ENCODE measurements around the gene CORO1A. TPM values are rescaled to one million over a fixed set of nuclear protein-coding genes. Genes with fewer than 3 reads are reported as not detected.
"Not testable (repeated sequence)": the region's sequence is repeated elsewhere in the genome, so short reads cannot be mapped to it uniquely, and the experiment has no call there.

Gene CORO1A
- total RNA-seq, 2 donors from 2014 or later = 672 to 1,124 TPM

DNA sequence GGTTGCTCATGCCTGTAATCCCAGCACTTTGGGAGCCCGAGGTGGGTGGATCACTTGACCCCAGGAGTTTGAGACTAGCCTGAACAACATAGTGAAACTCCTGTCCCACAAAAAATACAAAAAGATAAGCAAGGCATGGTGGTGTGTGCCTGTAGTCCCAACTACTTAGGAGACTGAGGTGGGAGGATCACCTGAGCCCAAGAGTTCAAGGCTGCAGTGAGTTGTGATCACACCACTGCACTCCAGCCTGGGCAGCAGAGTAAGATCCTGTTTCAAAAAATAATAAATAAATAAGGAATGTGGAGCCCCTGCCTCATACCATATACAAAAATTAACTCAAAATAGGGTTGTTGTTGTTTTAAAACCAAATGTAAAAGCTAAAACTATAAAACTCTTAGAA, 26.2 kb upstream of the CORO1A start:
- Mint-ChIP-seq H3K9me3 (no peaks in the 10 kb centered on the region), H3K27ac (no peak overlapping the region), H3K36me3 (no peaks in the 10 kb centered on the region)
- ATAC-seq (no peak), DNase-seq (ENCODE audit: low spot score in 2 of 2) (no peak)

DNA sequence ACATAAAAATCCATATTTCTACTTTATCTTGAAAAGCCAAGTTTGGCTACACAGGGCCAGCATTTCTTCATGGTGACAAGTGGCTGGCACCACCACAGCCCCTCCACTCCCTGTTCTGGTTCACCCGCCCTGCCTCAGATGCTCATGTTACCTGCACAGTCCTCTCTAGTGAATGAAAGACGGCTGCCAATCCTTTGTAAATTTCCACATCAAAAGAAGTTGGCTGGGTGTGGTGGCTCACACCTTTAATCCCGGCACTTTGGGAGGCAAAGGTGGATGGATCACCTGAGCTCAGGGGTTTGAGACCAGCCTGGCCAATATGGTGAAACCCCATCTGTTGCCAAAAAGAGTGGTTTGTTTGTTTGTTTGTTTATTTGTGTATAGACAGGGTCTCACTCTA, 19.9 kb upstream of the CORO1A start:
- H3K27ac Mint-ChIP-seq = peak overlapping the region in 1 of 2 donors; percentile 29
- H3K9me3 Mint-ChIP-seq = peaks cover 0 to 5% of the 10 kb centered on the region in 2 donors
- H3K36me3 Mint-ChIP-seq = peaks cover 0 to 5% of the 10 kb centered on the region in 2 donors
- no peak for DNase-seq (ENCODE audit: low spot score in 2 of 2)
- ATAC-seq = no peak

DNA sequence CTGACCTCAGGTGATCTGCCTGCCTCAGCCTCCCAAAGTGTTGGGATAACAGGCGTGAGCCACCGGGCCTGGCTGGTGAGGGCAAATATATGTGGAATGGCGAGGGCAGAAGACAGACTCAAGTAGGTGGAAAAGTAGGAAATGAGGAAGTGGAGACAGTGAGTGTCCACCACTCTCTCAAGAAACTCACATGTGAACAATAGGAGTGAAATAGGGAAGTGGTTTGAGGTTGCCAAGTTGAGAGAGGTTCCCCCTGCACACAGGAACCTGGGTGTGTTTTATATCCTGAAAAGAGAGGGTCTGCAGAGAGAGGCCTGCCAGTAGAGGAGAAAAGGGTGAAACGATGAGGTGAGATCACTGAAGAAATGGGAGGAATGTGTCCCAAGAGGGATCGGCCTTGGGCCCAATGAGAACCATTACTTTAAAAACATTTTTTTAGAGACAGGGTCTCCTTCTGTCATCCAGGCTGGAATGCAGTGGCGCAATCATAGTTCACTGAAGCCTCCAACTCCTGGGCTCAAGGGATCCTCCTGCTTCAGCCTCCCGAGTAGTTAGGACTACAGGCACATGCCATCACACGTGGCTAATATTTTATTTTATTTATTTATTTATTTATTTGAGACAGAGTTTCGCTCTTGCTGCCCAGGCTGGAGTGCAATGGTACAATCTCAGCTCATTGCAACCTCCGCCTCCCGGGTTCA, 17.1 kb upstream of the CORO1A start:
- DNase-seq (ENCODE audit: low spot score in 2 of 2) (no peak), ATAC-seq (peak in 1 of 2 donors; percentile 74)
- peaks cover 0 to 5% of the 10 kb centered on the region in 2 donors for H3K36me3 Mint-ChIP-seq
- peak overlapping the region in 1 of 2 donors; percentile 49 for H3K27ac Mint-ChIP-seq
- peaks cover 0 to 5% of the 10 kb centered on the region in 2 donors for H3K9me3 Mint-ChIP-seq

DNA sequence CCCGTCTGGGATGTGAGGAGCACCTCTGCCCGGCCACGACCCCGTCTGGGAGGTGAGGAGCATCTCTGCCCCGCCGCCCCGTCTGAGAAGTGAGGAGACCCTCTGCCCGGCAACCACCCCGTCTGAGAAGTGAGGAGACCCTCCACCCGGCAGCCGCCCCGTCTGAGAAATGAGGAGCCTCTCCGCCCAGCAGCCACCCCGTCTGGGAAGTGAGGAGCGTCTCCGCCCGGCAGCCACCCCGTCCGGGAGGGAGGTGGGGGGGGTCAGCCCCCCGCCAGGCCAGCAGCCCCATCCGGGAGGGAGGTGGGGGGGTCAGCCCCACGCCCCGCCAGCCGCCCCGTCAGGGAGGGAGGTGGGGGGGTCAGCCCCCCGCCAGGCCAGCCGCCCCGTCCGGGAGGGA, 14.7 kb upstream of the CORO1A start:
- H3K36me3 Mint-ChIP-seq; DNase-seq (ENCODE audit: low spot score in 2 of 2); ATAC-seq; H3K9me3 Mint-ChIP-seq; H3K27ac Mint-ChIP-seq: not testable (repeated sequence)

DNA sequence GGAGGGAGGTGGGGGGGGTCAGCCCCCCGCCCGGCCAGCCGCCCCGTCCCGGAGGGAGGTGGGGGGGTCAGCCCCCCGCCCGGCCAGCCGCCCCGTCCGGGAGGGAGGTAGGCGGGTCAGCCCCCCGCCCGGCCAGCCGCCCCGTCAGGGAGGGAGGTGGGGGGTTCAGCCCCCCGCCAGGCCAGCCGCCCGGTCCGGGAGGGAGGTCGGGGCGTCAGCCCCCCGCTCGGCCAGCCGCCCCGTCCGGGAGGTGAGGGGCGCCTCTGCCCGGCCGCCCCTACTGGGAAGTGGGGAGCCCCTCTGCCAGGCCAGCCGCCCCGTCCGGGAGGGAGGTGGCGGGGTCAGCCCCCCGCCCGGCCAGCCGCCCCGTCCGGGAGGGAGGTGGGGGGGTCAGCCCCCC, 14.0 kb upstream of the CORO1A start:
- H3K36me3 Mint-ChIP-seq; DNase-seq (ENCODE audit: low spot score in 2 of 2); ATAC-seq; H3K27ac Mint-ChIP-seq; H3K9me3 Mint-ChIP-seq: not testable (repeated sequence)

DNA sequence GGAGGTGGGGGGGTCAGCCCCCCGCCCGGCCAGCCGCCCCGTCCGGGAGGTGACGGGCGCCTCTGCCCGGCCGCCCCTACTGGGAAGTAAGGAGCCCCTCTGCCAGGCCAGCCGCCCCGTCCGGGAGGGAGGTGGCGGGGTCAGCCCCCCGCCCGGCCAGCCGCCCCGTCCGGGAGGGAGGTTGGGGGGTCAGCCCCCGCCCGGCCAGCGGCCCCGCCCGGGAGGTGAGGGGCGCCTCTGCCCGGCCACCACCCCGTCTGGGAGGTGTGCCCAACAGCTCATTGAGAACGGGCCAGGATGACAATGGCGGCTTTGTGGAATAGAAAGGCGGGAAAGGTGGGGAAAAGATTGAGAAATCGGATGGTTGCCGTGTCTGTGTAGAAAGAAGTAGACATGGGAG, 13.3 kb upstream of the CORO1A start:
- H3K9me3 Mint-ChIP-seq; DNase-seq (ENCODE audit: low spot score in 2 of 2); H3K36me3 Mint-ChIP-seq; H3K27ac Mint-ChIP-seq; ATAC-seq: not testable (repeated sequence)

DNA sequence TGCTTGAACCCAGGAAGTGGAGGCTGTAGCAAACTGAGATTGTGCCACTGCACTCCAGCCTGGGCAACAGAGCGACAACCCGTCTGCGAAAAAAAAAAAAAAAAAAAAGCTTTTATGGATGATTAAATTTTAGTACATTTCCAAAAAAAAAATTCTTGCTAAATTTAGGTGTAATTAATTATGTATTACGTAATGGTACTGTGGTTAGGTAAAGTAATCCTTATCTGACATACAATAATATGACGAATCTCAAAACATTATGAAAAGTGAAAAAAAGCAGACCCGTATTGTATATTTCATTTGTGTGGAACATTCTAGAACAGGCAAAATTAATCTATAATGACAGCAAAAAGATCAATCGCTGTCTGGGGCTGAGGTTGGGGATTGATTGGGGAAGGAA, 10.3 kb upstream of the CORO1A start:
- DNase-seq (ENCODE audit: low spot score in 2 of 2) = no peak
- ATAC-seq = no peak
- no peaks in the 10 kb centered on the region for H3K36me3 Mint-ChIP-seq
- H3K27ac Mint-ChIP-seq = no peak overlapping the region
- H3K9me3 Mint-ChIP-seq = no peaks in the 10 kb centered on the region

DNA sequence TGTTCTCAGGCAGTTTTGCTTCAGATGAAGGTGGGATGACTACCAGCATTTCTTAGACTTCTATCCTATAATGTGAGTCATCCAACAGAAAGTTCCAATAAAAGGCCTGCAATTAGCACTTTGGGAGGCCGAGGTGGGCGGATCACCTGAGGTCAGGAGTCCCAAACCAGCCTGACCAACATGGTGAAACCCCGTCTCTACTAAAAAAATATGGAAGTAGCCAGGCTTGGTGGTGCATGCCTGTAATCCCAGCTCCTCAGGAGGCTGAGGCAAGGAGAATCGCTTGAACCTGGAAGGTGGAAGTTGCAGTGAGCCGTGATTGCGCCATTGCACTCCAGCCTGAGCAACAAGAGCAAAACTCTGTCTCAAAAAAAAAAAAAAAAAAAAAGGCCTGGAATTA, 6.5 kb upstream of the CORO1A start:
- DNase-seq (ENCODE audit: low spot score in 2 of 2); H3K36me3 Mint-ChIP-seq; ATAC-seq; H3K9me3 Mint-ChIP-seq; H3K27ac Mint-ChIP-seq: not testable (repeated sequence)

DNA sequence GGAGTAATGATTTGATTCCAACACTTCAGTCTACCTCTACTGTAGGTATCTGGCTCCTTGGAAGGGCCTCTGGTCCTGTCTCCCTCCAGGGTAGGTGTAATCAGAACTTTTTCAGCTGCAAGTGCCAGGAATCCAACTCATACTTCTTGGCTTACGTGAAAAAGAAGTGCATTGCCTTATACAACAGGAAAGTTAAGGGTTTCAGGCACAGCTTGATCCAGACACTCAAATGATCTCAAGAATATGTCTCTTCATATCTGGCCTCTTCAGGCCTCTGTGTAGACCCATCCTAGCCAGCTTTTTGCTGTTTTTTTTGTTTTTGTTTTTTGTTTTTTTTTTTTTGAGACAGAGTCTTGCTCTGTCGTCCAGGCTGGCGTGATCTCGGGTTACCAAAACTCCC, 4.2 kb upstream of the CORO1A start:
- ATAC-seq = no peak
- Mint-ChIP-seq H3K9me3 (no peaks in the 10 kb centered on the region), H3K27ac (no peak overlapping the region)

DNA sequence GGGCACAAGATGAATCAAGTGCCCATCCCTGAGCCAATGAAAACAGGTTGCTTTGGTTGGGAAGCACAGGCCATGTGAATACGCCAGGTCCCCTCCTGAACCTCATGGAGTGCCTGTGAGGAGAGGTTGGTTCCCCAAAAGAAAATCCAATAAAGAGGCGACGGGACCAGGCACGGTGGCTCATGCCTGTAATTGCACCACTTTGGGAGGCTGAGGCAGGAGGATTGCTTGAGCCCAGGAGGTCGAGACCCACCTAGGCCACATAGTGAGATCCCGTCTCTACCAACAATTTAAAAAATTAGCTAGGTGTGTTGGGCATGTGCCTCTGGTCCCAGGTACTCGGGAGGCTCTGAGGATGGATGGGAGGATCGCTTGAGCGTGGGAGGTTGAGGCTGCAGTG, 3.5 kb upstream of the CORO1A start:
- DNase-seq (ENCODE audit: low spot score in 2 of 2) = no peak
- Mint-ChIP-seq H3K9me3 (no peaks in the 10 kb centered on the region), H3K27ac (no peak overlapping the region), H3K36me3 (peaks cover 10 to 11% of the 10 kb centered on the region in 2 donors)
- ATAC-seq = no peak

More for the DNA sequence above, 4.2 kb upstream of the CORO1A start:
- peaks cover 3% of the 10 kb centered on the region in 2 donors for H3K36me3 Mint-ChIP-seq
- DNase-seq (ENCODE audit: low spot score in 2 of 2) = no peak

DNA sequence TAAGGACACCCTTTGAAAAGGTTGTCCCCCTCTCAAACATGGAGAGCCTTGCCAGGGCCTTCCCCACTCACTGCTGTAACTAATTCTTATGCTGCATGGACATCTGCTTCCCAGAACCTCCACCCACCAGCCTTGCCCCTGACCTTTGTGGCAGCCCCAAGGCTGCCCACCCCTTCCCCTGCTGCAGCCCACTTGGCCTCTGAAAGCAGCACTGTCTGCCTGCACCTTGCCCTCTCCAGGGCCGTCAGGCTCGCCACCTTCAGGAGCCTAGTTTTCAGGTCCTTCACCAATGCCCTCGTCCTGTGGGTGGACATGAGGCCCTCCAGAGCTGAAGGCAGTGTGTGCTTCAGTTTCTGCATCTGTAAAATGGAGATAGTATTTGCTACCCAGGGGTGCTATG, 2.7 kb upstream of the CORO1A start:
- Mint-ChIP-seq H3K9me3 (no peaks in the 10 kb centered on the region), H3K27ac (no peak overlapping the region), H3K36me3 (peaks cover 19% of the 10 kb centered on the region in 2 donors)
- no peak for ATAC-seq
- DNase-seq (ENCODE audit: low spot score in 2 of 2) = peak in 1 of 2 donors; percentile 56

DNA sequence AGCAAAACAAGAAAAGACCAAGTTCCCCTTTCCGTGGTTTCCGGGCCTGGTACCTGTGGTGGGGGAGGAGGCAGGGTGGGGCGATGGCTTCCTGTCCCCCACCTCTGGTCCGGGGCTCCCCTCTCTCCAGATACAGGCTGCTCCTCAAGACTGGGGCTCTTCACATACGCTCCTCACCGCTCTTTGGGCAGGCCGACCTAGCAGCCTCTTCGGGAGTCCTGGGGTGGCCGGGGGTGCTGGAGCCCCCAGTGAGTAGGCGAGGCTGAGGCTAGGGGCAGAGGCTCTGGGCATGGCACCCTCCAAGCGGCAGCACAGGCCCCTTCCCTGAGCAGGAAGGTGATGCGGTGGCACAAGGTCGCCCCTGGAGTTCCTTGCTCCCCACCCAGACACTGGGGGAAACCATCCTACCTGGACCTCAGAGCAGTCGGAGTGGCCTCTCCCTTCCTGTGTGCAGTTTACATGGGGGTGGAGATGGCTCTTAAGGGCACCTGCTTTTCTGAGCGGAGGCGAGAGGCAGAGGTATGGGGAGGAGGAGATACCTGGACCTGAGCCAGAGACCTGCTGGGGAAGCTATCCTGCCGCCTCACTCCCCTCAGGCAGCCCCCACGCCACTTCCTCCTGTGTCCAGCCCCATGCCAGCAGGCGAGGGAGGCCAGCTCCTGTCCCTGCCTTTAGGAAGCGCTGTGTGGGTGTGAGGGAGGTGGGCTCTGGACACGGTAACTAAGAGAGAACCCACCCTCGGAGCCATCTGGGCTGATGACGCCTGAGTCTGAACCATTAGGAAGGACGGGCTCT, 891 bp downstream of the CORO1A start:
- peaks cover 36 to 38% of the 10 kb centered on the region in 2 donors for H3K36me3 Mint-ChIP-seq

DNA sequence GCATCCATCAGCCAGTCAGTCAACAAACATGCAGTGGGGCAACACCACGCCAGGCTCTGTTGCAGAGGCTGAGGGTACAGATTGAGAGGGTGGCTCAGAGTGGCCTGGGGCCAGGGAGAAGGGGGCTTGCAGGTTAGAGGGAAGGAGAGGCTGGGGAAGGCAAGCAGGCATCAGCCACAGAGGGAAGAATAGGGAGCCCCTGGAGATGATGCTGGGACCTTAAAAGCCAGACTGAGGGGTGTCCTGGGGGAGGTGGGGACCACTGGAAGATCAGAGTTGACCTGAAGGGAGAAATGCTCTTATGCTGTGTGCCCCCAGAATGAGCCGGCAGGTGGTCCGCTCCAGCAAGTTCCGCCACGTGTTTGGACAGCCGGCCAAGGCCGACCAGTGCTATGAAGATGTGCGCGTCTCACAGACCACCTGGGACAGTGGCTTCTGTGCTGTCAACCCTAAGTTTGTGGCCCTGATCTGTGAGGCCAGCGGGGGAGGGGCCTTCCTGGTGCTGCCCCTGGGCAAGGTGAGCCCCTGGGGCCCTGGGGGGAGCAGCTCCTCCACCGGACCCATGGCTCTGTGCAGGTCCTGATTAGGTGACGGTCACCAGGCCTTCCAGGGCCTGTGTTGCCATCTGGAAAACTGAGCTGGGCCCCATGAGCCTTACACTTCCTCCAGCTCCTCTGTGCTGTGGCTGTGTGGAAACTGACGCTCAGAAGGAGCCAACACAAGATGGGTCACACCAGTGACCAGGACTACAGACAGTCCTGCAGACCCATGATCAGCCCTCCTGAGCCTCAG, 1.7 kb downstream of the CORO1A start:
- peak; percentile 9 to 23 for ATAC-seq
- peak overlapping the region; percentile 98 for H3K27ac Mint-ChIP-seq
- no peaks in the 10 kb centered on the region for H3K9me3 Mint-ChIP-seq
- peak in 1 of 2 donors; percentile 20 for DNase-seq (ENCODE audit: low spot score in 2 of 2)
- peaks cover 36 to 38% of the 10 kb centered on the region in 2 donors for H3K36me3 Mint-ChIP-seq

More for the DNA sequence above, 891 bp downstream of the CORO1A start:
- peak overlapping the region; percentile 98 for H3K27ac Mint-ChIP-seq
- H3K9me3 Mint-ChIP-seq = no peaks in the 10 kb centered on the region
- ATAC-seq (peak; percentile 17 to 19), DNase-seq (ENCODE audit: low spot score in 2 of 2) (peak; percentile 59 to 80)

DNA sequence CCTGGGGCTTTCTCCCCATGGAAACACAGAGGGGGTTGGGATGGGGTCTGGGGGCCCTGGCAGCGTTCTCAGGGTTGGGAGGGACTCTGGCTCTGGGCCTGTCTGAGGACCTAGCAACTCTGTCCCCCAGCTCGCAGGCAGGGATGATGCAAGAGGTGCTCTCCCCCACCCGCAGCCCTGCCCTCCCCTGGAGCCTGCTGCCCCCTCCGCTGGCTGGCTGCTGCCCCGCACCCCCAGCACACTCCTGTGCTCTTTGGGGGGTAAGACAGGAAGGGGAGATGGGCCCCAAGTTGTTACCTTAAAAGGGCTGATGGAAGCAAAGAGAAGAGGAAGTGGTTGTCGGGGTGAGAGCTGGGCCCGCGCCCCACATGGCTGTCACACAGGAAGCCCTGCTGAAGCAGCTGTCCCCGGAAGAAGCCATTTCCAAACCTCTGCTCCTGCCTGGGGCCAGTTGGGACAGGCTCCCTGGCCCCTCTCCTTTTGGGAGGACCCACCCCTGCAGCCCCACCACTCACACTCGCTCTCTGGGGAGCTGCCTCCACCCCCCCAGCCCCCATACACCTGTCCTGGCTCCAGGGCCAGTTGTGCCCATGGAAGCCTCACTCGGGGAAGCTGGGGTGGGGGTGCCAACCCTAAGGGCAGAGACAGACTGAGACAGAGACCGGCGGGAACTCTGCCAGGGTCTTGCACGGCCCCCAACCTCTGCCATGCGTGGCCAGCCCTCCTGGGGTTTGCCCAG, 2.5 kb downstream of the CORO1A start:
- Mint-ChIP-seq H3K36me3 (peaks cover 36 to 38% of the 10 kb centered on the region in 2 donors), H3K27ac (peak overlapping the region; percentile 92 to 98), H3K9me3 (no peaks in the 10 kb centered on the region)
- ATAC-seq (peak; percentile 48 to 54), DNase-seq (ENCODE audit: low spot score in 2 of 2) (peak; percentile 77 to 89)

DNA sequence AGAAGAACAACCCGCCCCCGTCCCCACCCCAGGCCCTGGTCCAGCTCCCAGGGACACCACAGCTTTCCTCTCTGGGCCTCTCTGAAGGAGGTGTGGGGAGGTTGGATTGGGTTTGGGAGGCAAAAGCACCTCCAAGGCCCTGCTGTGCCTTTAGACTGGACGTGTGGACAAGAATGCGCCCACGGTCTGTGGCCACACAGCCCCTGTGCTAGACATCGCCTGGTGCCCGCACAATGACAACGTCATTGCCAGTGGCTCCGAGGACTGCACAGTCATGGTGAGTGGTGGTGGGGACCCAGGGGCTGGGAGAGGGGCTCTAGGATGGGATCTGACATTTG, 3.0 kb downstream of the CORO1A start:
- peaks cover 36 to 38% of the 10 kb centered on the region in 2 donors for H3K36me3 Mint-ChIP-seq
- peak in 1 of 2 donors; percentile 0 for ATAC-seq
- H3K27ac Mint-ChIP-seq = peak overlapping the region; percentile 94 to 98
- H3K9me3 Mint-ChIP-seq = no peaks in the 10 kb centered on the region
- DNase-seq (ENCODE audit: low spot score in 2 of 2) = no peak

DNA sequence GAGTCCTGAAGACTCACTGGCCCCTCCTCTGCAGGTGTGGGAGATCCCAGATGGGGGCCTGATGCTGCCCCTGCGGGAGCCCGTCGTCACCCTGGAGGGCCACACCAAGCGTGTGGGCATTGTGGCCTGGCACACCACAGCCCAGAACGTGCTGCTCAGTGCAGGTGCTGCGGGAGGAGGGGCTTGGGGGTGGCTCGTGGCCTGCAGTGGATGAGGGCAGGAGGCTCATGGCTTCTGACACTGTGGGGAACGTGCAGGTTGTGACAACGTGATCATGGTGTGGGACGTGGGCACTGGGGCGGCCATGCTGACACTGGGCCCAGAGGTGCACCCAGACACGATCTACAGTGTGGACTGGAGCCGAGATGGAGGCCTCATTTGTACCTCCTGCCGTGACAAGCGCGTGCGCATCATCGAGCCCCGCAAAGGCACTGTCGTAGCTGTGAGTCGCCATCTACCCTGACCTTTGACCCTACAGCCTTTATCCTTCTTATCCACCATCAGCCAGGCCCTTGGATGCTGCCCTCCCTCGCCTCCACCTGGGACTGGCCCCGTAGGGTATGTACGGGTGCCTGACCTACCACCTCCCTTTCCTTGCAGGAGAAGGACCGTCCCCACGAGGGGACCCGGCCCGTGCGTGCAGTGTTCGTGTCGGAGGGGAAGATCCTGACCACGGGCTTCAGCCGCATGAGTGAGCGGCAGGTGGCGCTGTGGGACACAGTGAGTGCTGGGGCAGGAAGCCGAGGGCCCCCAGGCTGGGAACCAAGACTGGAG, 3.6 kb downstream of the CORO1A start:
- H3K36me3 Mint-ChIP-seq = peaks cover 36 to 38% of the 10 kb centered on the region in 2 donors
- peak; percentile 85 to 92 for DNase-seq (ENCODE audit: low spot score in 2 of 2)
- peak; percentile 8 to 10 for ATAC-seq
- peak overlapping the region; percentile 94 to 98 for H3K27ac Mint-ChIP-seq
- no peaks in the 10 kb centered on the region for H3K9me3 Mint-ChIP-seq
